ENCODE measurements around the gene CASS4.

Gene CASS4

DNA sequence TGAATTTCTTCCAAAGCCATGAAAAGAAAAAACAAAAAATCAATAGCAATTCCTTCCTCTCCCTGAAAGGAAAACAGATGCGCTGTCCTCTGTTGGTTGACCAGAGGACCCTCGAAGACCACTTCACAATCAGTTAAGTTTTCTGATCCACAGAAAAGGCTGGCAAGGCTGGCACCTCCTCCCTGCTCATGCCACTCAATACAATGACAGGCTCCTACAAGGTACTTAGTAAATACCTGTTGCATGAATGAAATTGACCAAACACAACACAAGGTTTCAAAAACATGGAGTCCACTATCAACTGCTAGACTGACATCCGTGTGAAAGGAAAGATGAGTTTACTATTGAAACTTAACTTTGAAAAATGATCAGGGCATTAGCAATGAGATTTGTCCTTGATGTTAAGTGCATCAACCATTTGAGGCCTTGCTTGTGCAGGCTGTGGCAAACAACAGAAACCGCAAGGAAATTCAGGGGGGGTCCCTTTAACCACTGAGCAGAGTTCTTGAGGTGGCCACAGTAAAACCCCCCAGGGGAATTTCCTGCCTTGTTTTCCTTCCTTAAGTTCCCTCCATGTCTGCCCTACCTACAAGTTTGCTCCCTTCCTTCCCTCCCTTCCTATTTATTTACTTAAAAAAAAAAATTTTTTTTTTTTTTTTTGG is 28.4 kb downstream of the CASS4 start:
- Histone ChIP-seq H3K4me1 (no peaks in the 10 kb centered on the region), H3K36me3 (ENCODE audit: control insufficient read depth, insufficient read depth, low read length) (no peaks in the 10 kb centered on the region), H3K27ac (no peak overlapping the region), H3K9me3 (ENCODE audit: control insufficient read depth, low read length) (no peaks in the 10 kb centered on the region), H3K79me2 (no peaks in the 10 kb centered on the region), H3K4me2 (ENCODE audit: low read length) (no peak overlapping the region), H3K9ac (no peak overlapping the region), H3K4me3 (ENCODE audit: low read depth, low read length) (no peak overlapping the region), H3K27me3 (ENCODE audit: control insufficient read depth, insufficient read depth, low read length) (no peaks in the 10 kb centered on the region), H2AFZ (no peak overlapping the region)
- TF ChIP-seq, protein P1, sequence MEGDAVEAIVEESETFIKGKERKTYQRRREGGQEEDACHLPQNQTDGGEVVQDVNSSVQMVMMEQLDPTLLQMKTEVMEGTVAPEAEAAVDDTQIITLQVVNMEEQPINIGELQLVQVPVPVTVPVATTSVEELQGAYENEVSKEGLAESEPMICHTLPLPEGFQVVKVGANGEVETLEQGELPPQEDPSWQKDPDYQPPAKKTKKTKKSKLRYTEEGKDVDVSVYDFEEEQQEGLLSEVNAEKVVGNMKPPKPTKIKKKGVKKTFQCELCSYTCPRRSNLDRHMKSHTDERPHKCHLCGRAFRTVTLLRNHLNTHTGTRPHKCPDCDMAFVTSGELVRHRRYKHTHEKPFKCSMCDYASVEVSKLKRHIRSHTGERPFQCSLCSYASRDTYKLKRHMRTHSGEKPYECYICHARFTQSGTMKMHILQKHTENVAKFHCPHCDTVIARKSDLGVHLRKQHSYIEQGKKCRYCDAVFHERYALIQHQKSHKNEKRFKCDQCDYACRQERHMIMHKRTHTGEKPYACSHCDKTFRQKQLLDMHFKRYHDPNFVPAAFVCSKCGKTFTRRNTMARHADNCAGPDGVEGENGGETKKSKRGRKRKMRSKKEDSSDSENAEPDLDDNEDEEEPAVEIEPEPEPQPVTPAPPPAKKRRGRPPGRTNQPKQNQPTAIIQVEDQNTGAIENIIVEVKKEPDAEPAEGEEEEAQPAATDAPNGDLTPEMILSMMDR (IDR thresholded peaks at IDR 0.05) = no peak

DNA sequence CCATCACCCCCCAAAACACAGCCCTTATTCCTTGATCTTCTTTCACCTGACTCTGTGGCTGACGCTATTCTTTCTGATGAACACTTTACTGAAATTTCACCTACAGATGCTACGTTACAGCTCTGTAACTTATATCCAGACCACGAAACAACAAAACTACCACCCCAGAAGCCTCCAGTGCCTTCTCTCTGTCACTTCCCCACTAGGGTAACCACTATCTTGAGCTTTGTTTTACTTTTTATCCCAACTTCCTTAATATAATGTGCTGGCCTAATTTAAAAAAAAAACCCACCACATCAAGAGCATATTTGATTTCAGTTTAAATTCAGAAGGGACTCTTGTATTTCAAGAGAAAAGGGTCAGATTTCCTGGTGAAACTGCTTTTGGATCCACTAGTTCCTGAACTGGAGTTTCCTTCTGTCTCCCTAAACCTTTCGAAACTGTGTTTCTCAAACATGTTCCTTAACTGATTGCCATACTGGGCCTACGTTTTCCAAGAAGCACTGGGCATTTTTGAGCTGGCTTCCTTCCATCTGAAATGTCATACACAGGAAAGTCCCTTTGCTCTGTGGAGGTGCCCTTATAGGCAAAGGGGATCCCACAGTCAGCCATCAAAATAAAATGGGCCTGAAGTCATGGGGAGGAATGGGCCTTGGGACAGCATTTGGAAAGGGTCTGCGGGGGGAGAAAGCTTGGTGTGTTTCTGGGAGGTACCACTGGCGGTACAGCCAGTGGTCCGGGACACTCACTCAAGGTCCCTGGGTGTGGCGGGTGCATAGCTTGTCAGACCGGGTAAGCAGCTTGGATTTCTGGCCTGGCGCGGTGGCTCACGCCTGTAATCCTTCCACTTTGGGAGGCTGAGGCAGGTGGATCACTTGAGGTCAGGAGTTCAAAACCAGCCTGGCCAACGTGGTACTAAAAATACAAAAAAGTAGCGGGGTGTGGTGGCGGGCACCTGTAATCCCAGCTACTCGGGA is 30.6 kb downstream of the CASS4 start:
- no peaks in the 10 kb centered on the region for H3K36me3 ChIP-seq (ENCODE audit: control insufficient read depth, insufficient read depth, low read length)

DNA sequence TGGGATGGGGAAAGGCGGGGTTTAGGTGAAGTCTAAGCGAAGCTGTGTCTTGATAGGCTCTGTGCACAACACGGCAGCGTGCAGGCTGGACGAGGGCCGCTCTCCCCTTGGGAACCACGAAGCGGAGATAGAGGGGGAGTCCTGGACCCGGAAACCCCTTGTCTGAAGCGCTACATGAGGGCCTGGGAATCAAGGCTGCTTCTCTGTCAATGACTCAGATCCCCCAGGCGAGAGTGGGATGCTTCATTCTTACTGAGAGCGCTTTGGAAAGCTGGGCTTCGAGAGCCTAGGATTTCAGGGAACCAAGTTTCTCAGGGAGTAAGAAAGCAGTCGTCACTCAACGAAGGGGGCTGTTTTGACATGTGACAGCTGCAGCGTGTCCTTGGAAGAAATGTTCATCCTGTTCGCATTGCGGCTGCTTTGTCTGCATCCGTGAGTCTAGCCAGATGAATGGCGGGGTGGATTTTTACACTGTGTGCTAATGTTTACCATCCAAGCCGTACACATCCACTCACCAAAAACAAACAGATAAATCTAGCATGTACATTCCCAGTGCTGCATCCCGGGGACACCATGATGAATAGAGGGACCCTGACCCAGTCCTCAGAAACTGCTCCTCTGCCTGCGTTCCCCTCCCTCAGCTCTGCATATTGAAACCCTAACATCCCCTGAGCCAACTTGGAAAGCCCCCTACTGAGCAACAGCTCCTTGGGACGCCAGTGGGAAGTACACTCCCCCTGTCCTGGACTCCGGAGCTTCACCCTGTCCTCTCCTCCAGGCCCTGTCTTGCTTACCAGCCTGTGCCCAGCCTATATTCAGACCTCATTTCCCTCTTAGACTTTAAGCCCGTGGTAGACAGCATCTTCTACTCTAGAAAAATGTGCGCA is 31.8 kb downstream of the CASS4 start:
- H3K4me3 ChIP-seq (ENCODE audit: low read depth, low read length) = no peak overlapping the region
- TF ChIP-seq, protein P1 (IDR thresholded peaks at IDR 0.05) = no peak
- H3K36me3 ChIP-seq (ENCODE audit: control insufficient read depth, insufficient read depth, low read length) = no peaks in the 10 kb centered on the region
- no peaks in the 10 kb centered on the region for H3K79me2 ChIP-seq
- H3K9ac ChIP-seq = no peak overlapping the region
- H3K4me2 ChIP-seq (ENCODE audit: low read length) = no peak overlapping the region
- H2AFZ ChIP-seq = no peak overlapping the region
- H3K27ac ChIP-seq = no peak overlapping the region
- no peaks in the 10 kb centered on the region for H3K27me3 ChIP-seq (ENCODE audit: control insufficient read depth, insufficient read depth, low read length)
- no peaks in the 10 kb centered on the region for H3K4me1 ChIP-seq
- no peaks in the 10 kb centered on the region for H3K9me3 ChIP-seq (ENCODE audit: control insufficient read depth, low read length)

More for the DNA sequence above, 30.6 kb downstream of the CASS4 start:
- H3K27ac ChIP-seq = no peak overlapping the region
- no peaks in the 10 kb centered on the region for H3K79me2 ChIP-seq
- H2AFZ ChIP-seq = no peak overlapping the region
- no peaks in the 10 kb centered on the region for H3K4me1 ChIP-seq
- TF ChIP-seq, protein P1 (IDR thresholded peaks at IDR 0.05) = no peak
- H3K4me2 ChIP-seq (ENCODE audit: low read length) = no peak overlapping the region
- no peaks in the 10 kb centered on the region for H3K27me3 ChIP-seq (ENCODE audit: control insufficient read depth, insufficient read depth, low read length)
- H3K4me3 ChIP-seq (ENCODE audit: low read depth, low read length) = no peak overlapping the region
- no peaks in the 10 kb centered on the region for H3K9me3 ChIP-seq (ENCODE audit: control insufficient read depth, low read length)
- no peak overlapping the region for H3K9ac ChIP-seq

DNA sequence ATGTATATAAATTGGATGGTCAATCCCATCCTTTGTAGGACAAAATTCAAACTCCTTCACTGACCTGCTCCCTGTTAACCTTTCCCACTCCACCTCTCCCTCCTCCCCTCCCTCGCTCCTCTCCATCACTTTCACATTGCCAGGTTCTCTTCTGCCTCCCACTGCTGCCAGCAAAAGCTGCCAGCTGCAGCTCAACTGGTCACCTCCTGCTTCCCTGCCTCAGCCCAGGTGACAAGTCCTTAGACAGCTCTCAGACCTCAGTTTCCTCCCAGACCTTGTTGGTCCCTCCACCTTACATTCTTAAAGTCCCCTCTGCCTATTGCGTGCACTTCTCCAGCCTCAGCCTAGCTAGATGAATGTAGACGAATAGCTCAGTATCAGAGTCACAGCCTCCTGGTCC is 33.1 kb downstream of the CASS4 start:
- no peak overlapping the region for H3K27ac ChIP-seq
- H3K4me2 ChIP-seq (ENCODE audit: low read length) = no peak overlapping the region
- H3K9ac ChIP-seq = no peak overlapping the region
- no peaks in the 10 kb centered on the region for H3K36me3 ChIP-seq (ENCODE audit: control insufficient read depth, insufficient read depth, low read length)
- H3K79me2 ChIP-seq = no peaks in the 10 kb centered on the region
- H2AFZ ChIP-seq = no peak overlapping the region
- TF ChIP-seq, protein P1 (IDR thresholded peaks at IDR 0.05) = no peak
- no peaks in the 10 kb centered on the region for H3K9me3 ChIP-seq (ENCODE audit: control insufficient read depth, low read length)
- H3K27me3 ChIP-seq (ENCODE audit: control insufficient read depth, insufficient read depth, low read length) = no peaks in the 10 kb centered on the region
- H3K4me3 ChIP-seq (ENCODE audit: low read depth, low read length) = no peak overlapping the region
- no peaks in the 10 kb centered on the region for H3K4me1 ChIP-seq
